ENCODE data around the gene CAPZA2. TPM values are rescaled to one million over a fixed set of nuclear protein-coding genes. Genes with fewer than 3 reads are reported as not detected.

Gene CAPZA2
- total RNA-seq, 1 donor from 2014 or later: 69.8 TPM

- H3K36me3 ChIP-seq (ENCODE audit: control insufficient read depth, insufficient read depth, low read length): no peaks in the 10 kb centered on the region
- H3K4me3 ChIP-seq (ENCODE audit: low read depth, low read length): peak overlapping the region; percentile 84
- H3K27me3 ChIP-seq (ENCODE audit: control insufficient read depth, insufficient read depth, low read length): no peaks in the 10 kb centered on the region
- no peak for TF ChIP-seq CTCF (IDR thresholded peaks at IDR 0.05; ENCODE audit: insufficient read depth, low read length, poor library complexity, severe bottlenecking)
- DNase-seq (ENCODE audit: low read depth): no peak
These were observed 1.6 kb downstream of the CAPZA2 start for GRCh38 chr7:116863936-116864500.

- DNase-seq (ENCODE audit: low read depth): no peak
- TF ChIP-seq CTCF (IDR thresholded peaks at IDR 0.05; ENCODE audit: insufficient read depth, low read length, poor library complexity, severe bottlenecking): no peak
- H3K27me3 ChIP-seq (ENCODE audit: control insufficient read depth, insufficient read depth, low read length): no peaks in the 10 kb centered on the region
- H3K4me3 ChIP-seq (ENCODE audit: low read depth, low read length): no peak overlapping the region
- H3K36me3 ChIP-seq (ENCODE audit: control insufficient read depth, insufficient read depth, low read length): no peaks in the 10 kb centered on the region
These were observed 8.8 kb downstream of the CAPZA2 start for GRCh38 chr7:116871061-116871700.

GRCh38 chr7:116872026-116872425, 9.6 kb downstream of the CAPZA2 start:
- no peaks in the 10 kb centered on the region for H3K36me3 ChIP-seq (ENCODE audit: control insufficient read depth, insufficient read depth, low read length)
- DNase-seq (ENCODE audit: low read depth): no peak
- no peak overlapping the region for H3K4me3 ChIP-seq (ENCODE audit: low read depth, low read length)
- no peak for TF ChIP-seq CTCF (IDR thresholded peaks at IDR 0.05; ENCODE audit: insufficient read depth, low read length, poor library complexity, severe bottlenecking)
- no peaks in the 10 kb centered on the region for H3K27me3 ChIP-seq (ENCODE audit: control insufficient read depth, insufficient read depth, low read length)

GRCh38 chr7:116873619-116874018, 11.2 kb downstream of the CAPZA2 start:
- Histone ChIP-seq H3K4me3 (ENCODE audit: low read depth, low read length) (no peak overlapping the region), H3K36me3 (ENCODE audit: control insufficient read depth, insufficient read depth, low read length) (no peaks in the 10 kb centered on the region), H3K27me3 (ENCODE audit: control insufficient read depth, insufficient read depth, low read length) (no peaks in the 10 kb centered on the region)
- TF ChIP-seq CTCF (IDR thresholded peaks at IDR 0.05; ENCODE audit: insufficient read depth, low read length, poor library complexity, severe bottlenecking): no peak
- DNase-seq (ENCODE audit: low read depth): no peak

- no peak for TF ChIP-seq CTCF (IDR thresholded peaks at IDR 0.05; ENCODE audit: insufficient read depth, low read length, poor library complexity, severe bottlenecking)
- no peak overlapping the region for H3K4me3 ChIP-seq (ENCODE audit: low read depth, low read length)
- no peak for DNase-seq (ENCODE audit: low read depth)
These were observed 14.5 kb downstream of the CAPZA2 start for GRCh38 chr7:116876664-116877442.

More at GRCh38 chr7:116876664-116877442, 14.5 kb downstream of the CAPZA2 start:
- no peaks in the 10 kb centered on the region for H3K27me3 ChIP-seq (ENCODE audit: control insufficient read depth, insufficient read depth, low read length)
- no peaks in the 10 kb centered on the region for H3K36me3 ChIP-seq (ENCODE audit: control insufficient read depth, insufficient read depth, low read length)

All from kidney epithelial cell (primary cell).